HG02840 (cell line): ENCODE measurements around the gene RPUSD3.
"Not testable (repeated sequence)": the region's sequence is repeated elsewhere in the genome, so short reads cannot be mapped to it uniquely, and the experiment has no call there.

ENCODE experiments used
- ATAC-seq: cut with Tn5 transposase; IDR thresholded peaks from one replicate; pipeline ENCODE4 v1.9.1; 2021; ENCODE audit warnings: mild to moderate bottlenecking, moderate library complexity, moderate number of reproducible peaks; ENCODE audit not compliant: unreplicated experiment, low FRiP score

RPUSD3 gene, protein sequence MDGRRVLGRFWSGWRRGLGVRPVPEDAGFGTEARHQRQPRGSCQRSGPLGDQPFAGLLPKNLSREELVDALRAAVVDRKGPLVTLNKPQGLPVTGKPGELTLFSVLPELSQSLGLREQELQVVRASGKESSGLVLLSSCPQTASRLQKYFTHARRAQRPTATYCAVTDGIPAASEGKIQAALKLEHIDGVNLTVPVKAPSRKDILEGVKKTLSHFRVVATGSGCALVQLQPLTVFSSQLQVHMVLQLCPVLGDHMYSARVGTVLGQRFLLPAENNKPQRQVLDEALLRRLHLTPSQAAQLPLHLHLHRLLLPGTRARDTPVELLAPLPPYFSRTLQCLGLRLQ

DNA sequence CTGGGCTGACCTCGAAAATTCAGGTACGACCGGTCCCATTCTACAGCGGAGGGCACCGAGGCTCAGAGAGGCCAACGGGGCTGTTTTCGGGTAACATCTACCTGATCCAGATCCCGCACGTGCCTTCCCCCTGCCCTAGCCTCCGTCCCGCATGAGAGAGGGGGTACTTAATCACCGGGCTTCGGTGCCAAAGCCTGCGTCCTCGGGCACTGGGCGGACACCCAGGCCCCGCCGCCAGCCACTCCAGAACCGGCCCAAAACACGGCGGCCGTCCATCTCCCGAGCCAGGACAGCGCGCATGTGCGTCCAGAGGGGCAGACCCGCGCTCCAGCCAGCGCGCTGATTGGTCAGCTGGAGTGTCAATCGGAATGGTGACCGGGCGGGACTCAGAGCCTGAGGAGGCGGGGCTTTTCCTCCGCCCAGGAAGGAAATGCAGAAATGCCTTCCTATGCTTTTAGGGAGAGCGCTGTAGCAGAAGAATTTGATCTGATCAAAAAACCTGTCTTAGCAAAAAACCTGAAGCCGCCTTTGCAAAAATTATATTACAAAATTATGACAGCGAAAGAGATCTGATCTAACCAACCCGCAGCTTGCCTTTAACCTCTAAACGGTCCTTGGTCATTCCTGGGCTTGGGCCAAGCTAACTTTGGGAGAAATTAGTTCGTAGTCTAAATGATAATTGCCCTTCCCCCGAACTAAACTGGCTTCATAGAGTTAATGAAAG, at the start of gene RPUSD3:
Gene RPUSD3, minus strand, starts transcription at position 294 of the 724 bp plus-strand sequence. Its CDS starts 18 bp downstream, at position 276.
- ATAC-seq, result peak; percentile 96

DNA sequence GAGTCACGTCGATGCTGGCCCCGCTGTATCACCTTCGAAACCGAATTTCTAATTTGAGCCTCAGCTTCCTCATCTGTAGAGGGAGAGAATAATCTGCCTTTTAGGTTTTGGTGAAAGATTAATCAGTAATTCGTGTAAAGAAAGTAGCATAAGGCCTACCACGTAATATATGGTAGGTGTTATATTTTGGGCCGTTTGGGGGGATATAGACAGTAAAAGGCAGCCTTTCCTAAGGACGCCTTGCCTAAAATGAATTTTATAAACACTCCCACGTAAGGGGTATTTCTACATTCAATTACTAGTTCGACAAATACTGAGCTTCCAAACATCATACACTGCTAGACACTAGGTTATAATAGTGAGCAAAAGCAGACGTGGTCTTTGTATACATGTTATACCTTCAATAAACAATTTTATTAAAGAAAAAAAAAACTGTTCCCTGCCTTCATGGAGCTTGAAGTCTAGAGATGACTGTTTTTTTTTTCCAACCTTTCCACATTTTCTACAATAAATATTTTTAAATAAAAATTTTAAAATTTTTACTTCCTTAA, 47.3 kb upstream of the RPUSD3 start:
- no peak for ATAC-seq

DNA sequence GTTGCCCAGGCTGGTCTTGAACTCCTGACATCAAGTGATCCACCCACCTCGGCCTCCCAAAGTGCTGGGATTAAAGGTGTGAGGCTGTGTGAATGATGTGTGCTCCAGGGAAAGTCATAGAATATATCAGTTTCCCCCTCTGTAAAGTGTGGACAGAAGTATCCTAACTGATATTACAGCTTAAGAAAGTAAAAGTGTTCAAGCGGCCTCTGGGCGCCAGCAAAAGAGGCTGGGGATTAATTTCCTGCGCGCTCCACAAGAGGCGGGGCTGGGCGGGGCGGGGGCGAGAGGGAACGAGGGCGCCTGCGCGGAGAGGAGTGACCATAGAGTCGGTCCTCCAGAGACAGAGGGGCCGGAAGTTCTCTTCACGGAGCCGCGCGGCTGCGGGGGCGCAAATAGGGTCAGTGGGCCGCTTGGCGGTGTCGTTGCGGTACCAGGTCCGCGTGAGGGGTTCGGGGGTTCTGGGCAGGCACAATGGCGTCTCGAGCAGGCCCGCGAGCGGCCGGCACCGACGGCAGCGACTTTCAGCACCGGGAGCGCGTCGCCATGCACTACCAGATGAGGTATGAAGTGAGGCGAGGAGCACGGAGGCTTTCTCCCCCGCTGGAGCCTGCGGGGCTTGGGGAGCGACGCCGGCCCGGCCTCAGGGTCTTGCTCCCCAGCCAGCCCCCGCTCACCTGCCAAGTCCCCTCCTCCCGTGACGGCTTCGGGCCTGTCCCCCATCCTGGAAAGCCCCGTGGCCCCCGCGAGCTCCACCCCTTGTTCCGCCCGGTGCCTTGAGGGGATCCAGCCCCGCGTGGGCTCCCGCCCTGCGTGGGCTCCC, 46.7 kb upstream of the RPUSD3 start, which contains the start of gene JAGN1:
Gene JAGN1, plus strand, starts transcription at position 362 of the 823 bp plus-strand sequence. Its CDS starts 113 bp downstream, at position 475.
- peak; percentile 82 for ATAC-seq

DNA sequence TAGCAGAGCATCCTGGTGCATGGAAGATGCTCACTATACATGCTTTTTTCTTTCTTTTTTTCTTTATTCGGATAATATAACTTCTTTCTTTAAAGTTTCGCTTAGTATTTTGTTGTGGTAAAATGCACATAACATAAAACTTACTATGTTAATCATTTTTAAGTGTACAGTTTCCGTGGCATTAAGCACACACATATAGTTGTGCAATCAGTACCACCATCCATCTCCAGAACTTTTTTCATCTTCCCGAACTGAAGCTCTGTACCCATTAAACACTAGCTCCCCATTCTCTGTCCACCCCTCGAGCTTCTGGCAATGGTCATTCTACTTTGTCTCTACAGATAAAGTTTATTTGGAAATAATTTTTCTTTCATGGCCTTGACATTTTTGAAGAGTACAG, 45.6 kb upstream of the RPUSD3 start:
- no peak for ATAC-seq

DNA sequence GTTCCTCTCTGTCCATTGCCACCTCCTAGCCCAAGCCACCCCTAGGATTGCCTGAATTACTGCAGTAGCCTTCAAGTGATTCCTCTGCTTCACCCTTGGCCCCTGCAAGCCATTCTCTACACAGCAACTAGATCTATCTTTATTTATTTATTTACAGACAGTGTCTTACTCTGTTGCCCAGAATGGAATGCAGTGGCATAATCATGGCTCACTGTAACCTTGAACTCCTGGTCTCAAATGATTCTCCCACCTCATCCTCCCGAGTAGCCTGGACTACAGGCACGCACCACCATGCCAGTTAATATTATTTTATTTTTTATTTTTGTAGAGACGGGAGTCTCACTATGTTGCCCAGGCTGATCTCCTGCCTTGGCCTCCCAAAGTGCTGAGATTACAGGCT, 44.7 kb upstream of the RPUSD3 start:
- ATAC-seq, result no peak

DNA sequence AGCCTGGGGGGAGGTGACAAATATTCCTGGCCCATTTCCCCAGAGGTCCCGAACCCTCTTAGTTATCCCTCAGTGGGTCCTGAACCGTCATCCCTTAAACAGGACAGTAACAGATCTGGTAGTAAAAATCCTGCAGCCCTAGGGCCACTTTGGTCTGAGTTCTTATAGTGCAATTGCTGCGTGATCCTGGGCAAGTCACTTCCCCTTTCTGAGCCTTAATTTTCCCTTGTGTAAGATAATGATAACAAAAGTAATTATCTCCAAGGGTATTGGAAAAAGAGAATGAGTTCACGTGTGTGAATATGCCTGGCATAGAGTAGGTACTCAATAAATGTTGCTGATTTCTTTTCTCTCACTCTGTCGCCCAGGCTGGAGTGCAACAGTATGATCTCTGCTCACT, 43.7 kb upstream of the RPUSD3 start:
- ATAC-seq, result no peak

DNA sequence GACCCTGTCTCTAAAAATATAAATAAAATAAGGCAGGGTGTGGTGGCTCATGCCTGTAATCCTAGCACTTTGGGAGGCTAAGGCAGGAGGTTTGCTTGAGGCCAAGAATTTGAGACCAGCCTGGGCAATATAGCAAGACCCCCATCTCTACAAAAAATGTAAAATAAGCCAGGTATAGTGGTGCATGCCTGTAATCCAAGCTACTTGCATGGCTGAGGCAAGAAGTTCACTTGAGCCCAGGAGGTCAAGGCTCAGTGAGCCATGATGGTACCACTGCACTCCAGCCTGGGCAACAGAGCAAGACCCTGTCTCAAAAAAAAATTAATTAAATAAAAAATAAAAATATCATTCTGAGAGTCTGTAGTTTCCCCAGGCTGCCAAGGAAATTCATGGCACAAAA, 42.5 kb upstream of the RPUSD3 start:
- ATAC-seq, result no peak

DNA sequence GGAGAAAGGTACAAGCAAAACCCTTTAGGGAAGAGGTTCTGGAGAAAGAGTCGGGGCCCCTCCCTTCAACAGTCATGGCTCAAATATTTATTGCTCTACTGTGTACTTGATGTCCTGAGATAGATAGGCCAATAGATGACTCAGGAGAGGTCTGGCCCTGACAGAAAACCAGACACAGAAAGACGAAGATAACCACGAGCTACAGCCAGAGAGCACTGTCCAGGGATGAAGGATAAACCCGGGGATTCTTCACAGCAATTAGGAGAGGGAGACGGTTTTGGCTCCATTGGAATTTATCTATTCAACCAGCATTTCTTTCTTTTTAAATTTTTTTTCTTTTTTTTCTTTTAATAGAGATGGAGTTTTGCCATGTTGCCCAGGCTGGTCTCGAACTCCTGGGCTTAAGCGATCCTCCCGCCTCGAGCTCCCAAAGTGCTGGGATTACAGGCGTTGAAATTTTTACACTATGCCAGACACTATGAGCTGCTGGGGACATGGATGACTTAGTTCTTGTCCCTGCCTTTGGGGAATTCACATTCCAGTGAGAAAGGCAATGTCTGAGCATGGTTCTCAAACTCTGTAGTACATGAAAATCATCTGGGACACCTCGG, 40.9 kb upstream of the RPUSD3 start:
- no peak for ATAC-seq

DNA sequence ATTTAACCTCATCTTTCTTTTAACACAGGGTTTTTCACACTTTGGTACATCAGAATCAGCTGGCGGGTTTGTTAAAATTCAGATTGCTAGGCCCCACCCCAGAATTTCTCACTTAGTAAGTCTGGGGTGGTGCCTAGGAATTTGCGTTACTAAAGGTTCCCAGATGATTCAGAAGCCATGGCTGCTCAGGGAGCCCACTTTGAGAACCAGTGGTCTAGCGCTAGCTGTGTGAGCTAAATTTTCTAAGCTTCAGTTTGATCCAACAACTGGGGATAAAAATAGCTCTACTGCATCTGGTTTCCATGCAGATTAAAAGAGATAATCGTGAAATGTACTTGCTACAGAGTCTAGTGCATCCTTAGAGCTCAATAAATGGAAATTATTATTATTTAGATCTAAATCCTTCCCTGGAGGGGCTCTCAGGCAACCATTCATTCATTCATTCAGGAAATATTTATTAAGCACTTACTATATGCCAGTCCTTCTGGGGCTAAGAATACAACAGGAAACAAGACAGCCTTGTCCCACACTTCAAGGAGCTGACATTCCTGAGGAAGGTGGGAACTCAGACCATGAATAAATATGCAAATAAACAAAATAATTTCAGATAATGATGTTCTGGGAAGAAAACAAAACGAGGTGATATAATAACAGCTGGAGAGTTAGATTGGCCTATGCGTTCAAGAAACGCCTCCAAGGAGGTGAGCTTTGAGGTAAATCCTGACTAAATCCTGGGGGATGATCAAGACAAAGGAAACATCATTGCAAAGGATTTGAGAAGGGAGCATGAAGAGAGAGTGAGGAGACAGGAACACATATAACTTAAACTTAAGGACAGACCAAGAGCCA, 40.1 kb upstream of the RPUSD3 start:
- ATAC-seq, result no peak

DNA sequence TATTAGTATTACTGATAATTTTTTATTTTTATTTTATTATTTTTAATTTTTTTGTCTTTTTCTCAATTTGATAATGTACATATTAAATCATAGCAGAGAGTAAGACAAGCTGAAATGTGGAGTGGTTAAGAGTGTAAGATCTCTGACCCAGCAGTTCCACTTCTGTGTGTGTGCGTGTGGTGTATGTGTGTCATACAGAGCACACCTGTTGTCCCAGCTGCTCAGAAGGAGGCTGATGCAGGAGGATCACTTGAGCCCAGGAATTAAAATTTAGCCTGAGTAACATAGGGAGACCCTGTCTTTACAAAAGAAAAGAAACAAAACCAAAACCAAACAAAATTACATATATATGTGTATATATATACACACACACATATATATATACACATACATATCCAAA, 37.6 kb upstream of the RPUSD3 start:
- no peak for ATAC-seq

DNA sequence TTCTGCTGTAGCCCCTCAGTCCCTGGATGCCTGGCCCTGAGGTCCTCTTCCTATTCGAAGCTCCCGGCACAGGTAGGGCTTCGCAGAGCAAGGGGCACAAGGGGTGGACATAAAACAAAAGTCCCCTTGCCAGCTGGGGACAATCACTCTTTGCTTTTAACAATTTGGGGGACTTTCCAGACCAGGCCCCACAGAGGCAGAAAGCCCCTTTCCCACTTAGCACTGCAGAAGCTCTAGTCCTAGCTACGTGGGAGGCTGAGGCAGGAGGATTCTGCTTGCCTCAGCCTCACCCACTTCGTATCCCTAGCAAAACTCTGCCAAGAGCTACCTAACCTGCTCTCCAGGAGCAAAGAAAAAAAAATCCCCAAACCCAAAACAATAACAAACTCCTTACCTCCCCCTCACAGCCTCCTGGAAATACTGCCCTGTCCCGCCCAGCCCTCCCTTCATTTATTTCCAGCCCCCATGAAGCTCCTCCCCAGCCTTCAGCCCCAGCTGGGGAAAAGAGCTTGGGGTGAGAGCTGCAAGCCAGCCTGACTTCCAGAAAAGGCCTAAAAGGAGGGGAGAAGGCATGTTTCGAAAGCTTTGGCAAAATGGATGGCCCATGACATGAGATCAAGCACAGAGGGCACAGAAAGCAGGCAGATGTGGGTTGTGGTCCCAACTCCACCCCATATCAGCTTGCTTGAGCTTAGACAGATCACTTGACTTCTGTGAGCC, 36.2 kb upstream of the RPUSD3 start, which contains the start of gene CIDEC:
Gene CIDEC, minus strand, starts transcription at position 424 of the 720 bp plus-strand sequence. CDS start 1,767 bp downstream, outside the sequence.
- ATAC-seq, result no peak

DNA sequence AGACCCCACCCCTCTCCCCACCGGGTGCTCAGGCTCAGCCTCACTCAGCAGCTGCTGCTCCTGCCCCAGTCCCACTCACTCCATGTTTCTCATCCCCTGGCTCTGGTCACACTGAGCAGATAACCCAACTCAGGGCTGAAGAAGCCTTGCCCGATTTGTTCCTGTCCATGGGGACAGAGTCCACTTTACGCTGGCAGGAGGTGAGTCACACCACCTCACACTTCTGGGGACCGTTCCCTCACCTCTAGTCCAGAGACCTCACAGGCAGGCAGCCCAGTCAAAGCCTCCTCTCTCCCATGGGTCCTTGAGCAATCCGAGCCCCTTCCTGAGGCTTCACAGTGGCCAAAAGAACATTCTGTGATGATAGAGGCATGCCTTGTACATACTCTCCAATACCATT, 34.9 kb upstream of the RPUSD3 start:
- no peak for ATAC-seq

DNA sequence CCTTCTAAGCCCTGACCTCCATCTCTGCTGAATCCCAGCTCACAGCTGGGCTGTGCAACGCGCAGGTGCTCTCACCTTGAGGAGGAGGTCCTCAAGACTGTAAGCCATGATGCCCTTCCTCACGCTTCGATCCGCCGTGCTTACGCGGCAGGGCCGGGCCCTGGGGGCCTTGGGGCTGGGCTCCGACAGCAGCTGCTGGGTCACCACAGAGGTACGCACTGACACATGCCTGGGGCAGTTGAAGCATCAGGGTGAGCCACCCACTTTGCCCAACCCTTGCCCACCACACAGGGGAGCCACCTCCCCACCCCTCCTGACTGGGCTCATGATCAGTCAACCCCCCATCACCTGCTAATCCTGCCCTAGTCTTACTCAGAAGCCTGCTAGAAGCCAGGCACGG, 33.2 kb upstream of the RPUSD3 start:
- ATAC-seq, result no peak

DNA sequence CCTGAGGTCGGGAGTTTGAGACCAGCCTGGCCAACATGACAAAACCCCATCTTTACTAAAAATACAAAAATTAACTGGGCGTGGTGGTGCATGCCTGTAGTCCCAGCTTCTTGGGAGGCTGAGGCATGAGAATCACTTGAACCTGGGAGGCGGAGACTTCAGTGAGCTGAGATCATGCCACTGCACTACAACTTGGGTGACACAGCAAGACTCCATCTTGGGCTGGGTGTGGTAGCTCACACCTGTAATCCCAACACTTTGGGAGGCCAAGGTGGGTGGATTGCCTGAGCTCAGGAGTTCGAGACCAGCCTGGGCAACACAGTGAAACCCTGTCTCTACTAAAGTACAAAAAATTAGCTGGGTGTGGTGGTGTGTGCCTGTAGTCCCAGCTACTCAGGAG, 32.4 kb upstream of the RPUSD3 start:
- ATAC-seq, result not testable (repeated sequence)

DNA sequence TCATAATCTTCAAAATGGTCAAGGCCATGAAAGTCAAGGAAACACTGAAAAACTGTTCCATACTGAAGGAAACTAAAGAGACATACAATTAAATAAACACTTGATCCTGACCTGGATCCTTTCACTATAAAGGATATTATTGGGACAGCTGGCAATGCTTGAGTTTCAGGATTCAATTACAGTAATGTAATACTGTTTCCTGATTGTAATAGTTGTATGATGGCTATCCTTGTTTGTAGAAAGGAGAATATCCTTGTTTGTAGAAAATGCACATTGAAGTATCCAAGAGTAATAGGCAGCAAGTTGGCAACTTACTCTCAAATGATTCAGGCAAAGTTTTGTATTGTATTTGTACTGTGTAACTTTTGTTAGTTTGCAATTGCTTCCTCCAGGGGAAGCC, 31.6 kb upstream of the RPUSD3 start:
- no peak for ATAC-seq

DNA sequence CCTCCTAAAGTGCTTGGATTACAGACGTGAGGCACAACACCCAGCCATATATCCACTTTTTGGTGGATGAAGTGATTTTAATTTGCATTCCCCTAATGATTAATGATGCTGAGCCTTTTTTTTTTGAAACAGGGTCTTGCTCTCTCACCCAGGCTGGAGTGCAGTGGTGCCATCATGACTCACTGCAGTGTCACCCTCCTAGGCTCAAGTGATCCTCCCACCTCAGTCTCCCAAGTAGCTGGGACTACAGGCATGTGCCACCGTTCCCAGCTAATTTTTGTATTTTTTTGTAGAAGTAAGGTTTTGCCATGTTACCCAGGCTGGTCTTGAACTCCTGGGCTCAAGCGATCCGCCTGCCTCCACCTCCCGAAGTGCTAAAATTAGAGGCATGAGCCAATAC, 28.3 kb upstream of the RPUSD3 start:
- ATAC-seq, result not testable (repeated sequence)

DNA sequence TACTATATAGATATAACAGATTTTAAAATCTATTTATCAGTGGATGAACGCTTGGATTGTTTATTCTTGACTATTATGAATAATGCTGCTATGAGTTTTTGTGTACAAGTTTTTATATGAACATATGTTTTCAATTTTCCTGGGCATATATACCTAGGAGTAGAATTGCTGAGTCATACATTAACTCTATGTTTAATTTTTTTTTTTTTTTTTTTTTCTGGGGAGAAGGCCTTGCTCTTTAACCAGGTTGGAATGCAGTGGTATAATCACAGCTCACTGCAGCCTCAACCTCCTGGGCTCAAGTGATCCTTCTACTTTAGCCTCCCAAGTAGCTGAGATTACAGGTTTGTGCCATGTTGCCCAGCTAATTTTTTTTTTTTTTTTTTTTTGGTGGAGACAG, 27.2 kb upstream of the RPUSD3 start:
- ATAC-seq, result no peak

DNA sequence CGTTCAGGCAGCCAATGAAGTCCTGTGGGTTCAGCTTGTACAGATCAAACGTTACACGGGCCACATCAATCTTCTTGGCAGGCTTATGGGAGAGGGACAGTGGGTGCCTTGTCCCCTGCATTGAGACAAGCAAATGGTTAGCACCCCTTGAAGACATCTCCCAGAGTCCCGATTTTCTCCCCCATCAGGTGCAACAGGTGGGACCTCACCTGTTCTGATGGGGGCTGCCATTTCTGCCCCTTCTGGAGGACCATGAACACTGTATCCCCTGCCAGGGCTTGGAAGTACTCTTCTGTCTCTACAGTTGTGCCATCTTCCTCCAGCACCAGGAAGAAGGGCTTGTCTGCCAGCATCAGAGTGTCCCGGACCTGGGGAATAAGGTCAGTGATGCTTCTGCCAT, 26.1 kb upstream of the RPUSD3 start:
- no peak for ATAC-seq

DNA sequence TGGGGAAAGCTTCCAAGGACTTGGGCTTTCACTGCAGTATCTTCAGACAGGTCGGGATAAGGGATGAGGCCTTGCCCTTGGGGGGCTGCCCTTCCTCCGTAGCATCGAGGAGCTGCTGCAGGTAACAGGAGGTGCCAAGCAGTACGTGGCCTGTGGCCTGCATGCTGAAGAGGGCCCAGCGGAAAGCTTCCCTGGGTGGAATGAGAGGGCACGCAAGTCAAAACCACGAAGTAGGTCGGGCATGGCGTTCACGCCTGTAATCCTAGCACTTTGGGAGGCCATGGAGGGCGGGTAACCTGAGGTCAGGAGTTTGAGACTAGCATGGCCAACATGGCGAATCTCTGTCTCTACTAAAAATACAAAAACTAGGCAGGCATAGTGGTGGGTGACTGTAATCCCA, 23.3 kb upstream of the RPUSD3 start:
- no peak for ATAC-seq
